ENCODE data around the gene CFAP299.

Gene CFAP299

GRCh38 chr4:80568891-80569290 lies 233.4 kb downstream of the CFAP299 start:
- TF ChIP-seq CTCF (IDR thresholded peaks at IDR 0.05; ENCODE audit: low read depth, low read length, missing control alignments): no peak
- no peak for DNase-seq
- Histone ChIP-seq H3K4me3 (ENCODE audit: low read depth, low read length) (no peak overlapping the region), H3K27me3 (replicated peaks) (no peaks in the 10 kb centered on the region), H3K27ac (no peak overlapping the region), H3K36me3 (replicated peaks) (no peaks in the 10 kb centered on the region)
- in situ Hi-C loops (cut with HindIII; ENCODE audit: low pct_ligation_motif_present, low sequenced_read_pairs): no loop called here

GRCh38 chr4:80576796-80577195 lies 241.3 kb downstream of the CFAP299 start:
- TF ChIP-seq CTCF (IDR thresholded peaks at IDR 0.05; ENCODE audit: low read depth, low read length, missing control alignments): no peak
- Histone ChIP-seq H3K36me3 (replicated peaks) (no peaks in the 10 kb centered on the region), H3K27ac (no peak overlapping the region), H3K4me3 (ENCODE audit: low read depth, low read length) (no peak overlapping the region), H3K27me3 (replicated peaks) (no peaks in the 10 kb centered on the region)
- DNase-seq: no peak
- in situ Hi-C loops (cut with HindIII; ENCODE audit: low pct_ligation_motif_present, low sequenced_read_pairs): no loop called here

GRCh38 chr4:80578001-80578400 lies 242.5 kb downstream of the CFAP299 start:
- in situ Hi-C loops (cut with HindIII; ENCODE audit: low pct_ligation_motif_present, low sequenced_read_pairs): no loop called here
- no peak for DNase-seq
- TF ChIP-seq CTCF (IDR thresholded peaks at IDR 0.05; ENCODE audit: low read depth, low read length, missing control alignments): no peak
- Histone ChIP-seq H3K27ac (no peak overlapping the region), H3K4me3 (ENCODE audit: low read depth, low read length) (no peak overlapping the region), H3K36me3 (replicated peaks) (no peaks in the 10 kb centered on the region), H3K27me3 (replicated peaks) (no peaks in the 10 kb centered on the region)

DNA sequence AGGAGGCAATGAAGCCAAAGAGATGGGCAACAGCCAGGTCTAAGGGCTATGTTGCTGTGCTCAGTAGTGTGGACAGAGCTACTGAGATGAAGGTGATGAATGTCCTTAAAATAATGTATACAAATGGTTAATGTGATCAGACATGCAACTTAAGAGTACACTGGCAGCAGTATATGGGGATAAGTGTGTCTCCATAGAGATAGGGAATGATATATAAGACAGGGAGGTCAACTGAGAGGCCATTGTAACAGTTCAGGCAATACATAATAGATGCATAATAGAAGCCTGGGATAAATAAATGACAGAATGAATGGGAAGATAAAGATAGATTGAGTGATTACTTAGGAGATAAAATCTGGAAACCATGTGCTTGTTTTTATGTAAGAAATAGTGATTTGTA lies 250.0 kb downstream of the CFAP299 start:
- TF ChIP-seq CTCF (IDR thresholded peaks at IDR 0.05; ENCODE audit: low read depth, low read length, missing control alignments): no peak
- no peak overlapping the region for H3K4me3 ChIP-seq (ENCODE audit: low read depth, low read length)
- H3K27ac ChIP-seq: no peak overlapping the region
- H3K27me3 ChIP-seq (replicated peaks): no peaks in the 10 kb centered on the region
- no peaks in the 10 kb centered on the region for H3K36me3 ChIP-seq (replicated peaks)
- no peak for DNase-seq
- in situ Hi-C loops (cut with HindIII; ENCODE audit: low pct_ligation_motif_present, low sequenced_read_pairs): no loop called here

DNA sequence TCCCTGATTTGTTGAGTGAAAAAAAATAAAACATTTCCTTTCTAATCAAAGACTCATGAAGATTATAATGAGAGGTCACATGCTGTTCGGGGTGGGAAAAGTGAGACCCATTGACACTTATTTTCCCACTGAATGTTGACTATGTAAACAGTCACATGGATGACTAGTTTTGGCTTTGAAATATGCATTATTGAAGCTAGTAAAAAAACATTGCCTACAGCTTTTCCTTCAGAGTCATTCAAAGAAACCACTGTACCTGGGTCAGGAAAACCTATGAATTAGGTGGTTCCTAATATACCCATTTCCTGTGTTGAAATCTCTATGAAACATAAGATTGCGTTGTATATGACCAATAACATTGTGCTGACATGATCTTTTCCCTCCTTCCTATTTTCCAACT lies 251.2 kb downstream of the CFAP299 start:
- no peak overlapping the region for H3K27ac ChIP-seq
- TF ChIP-seq CTCF (IDR thresholded peaks at IDR 0.05; ENCODE audit: low read depth, low read length, missing control alignments): no peak
- no peaks in the 10 kb centered on the region for H3K27me3 ChIP-seq (replicated peaks)
- in situ Hi-C loops (cut with HindIII; ENCODE audit: low pct_ligation_motif_present, low sequenced_read_pairs): no loop called here
- no peak overlapping the region for H3K4me3 ChIP-seq (ENCODE audit: low read depth, low read length)
- H3K36me3 ChIP-seq (replicated peaks): no peaks in the 10 kb centered on the region
- DNase-seq: no peak

DNA sequence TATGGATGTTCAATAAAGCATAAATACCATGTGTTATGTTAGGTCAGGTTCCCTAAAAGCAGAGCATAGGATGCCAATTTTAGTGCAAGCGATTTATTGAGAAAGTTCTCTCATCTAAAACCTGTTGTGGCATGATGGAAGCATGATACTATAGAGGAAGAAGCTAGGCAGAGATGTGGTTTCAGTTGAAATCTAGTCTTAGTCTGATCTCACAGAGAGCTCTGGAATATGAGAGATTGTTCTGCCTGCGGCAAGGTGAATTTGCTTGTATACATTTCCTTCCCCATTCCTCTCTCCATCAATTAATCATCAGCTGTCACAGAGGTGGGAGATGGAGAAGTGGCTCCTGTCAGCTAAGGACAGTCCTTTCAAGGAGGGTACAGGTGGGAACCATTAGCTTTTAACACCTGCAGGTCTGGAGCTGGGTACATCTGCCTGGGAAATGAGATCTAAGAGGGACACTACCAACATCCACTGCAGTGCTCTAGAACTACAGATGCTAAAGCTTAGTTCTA lies 252.4 kb downstream of the CFAP299 start:
- in situ Hi-C loops (cut with HindIII; ENCODE audit: low pct_ligation_motif_present, low sequenced_read_pairs): no loop called here
- no peak for DNase-seq
- no peaks in the 10 kb centered on the region for H3K27me3 ChIP-seq (replicated peaks)
- TF ChIP-seq CTCF (IDR thresholded peaks at IDR 0.05; ENCODE audit: low read depth, low read length, missing control alignments): no peak
- H3K27ac ChIP-seq: no peak overlapping the region
- no peak overlapping the region for H3K4me3 ChIP-seq (ENCODE audit: low read depth, low read length)
- no peaks in the 10 kb centered on the region for H3K36me3 ChIP-seq (replicated peaks)

Data from brain microvascular endothelial cell (primary cell).